GM12801 (cell line): Measurements from ENCODE around the gene CACFD1.

ENCODE experiments used
- CTCF ChIP-seq: IDR thresholded peaks from one replicate; pipeline ENCODE4 v1.5.1; 2011; ENCODE audit warnings: control low read depth; ENCODE audit not compliant: insufficient read length; ENCODE audit errors: extremely low read depth

Gene CACFD1

GRCh38 chr9:133493428-133493827 is 33.6 kb downstream of the CACFD1 start:
- TF ChIP-seq CTCF = no peak

- TF ChIP-seq CTCF = no peak
Observed at GRCh38 chr9:133493845-133494540, 34.2 kb downstream of the CACFD1 start.

GRCh38 chr9:133494636-133495326 is 35.0 kb downstream of the CACFD1 start:
- TF ChIP-seq CTCF = no peak

GRCh38 chr9:133495327-133496293 is 35.8 kb downstream of the CACFD1 start:
- no peak for TF ChIP-seq CTCF

GRCh38 chr9:133496861-133497842 is 37.4 kb downstream of the CACFD1 start:
- TF ChIP-seq CTCF = no peak

GRCh38 chr9:133499132-133499891 is 39.5 kb downstream of the CACFD1 start:
- TF ChIP-seq CTCF = no peak
